Liver (tissue), 3 donors: ENCODE measurements around the gene SPRYD4.

Experiments
- FOXA1 ChIP-seq: IDR thresholded peaks from 2 replicates; pipeline ENCODE4 v1.6.1; 2016; ENCODE audit warnings: antibody characterized with exemption
- GABPA ChIP-seq, 2 donors: IDR thresholded peaks in 1 of 2; conservative IDR thresholded peaks in 1 of 2; 2 replicates each; pipeline ENCODE4 v1.6.1; 2016; ENCODE audit warnings: antibody characterized with exemption in 2 of 2, mild to moderate bottlenecking in 1 of 2, moderate library complexity in 1 of 2
- HNF4G ChIP-seq: IDR thresholded peaks from 2 replicates; pipeline ENCODE4 v1.6.1; 2016; ENCODE audit warnings: antibody characterized with exemption
- SP1 ChIP-seq: IDR thresholded peaks from 2 replicates; pipeline ENCODE4 v1.6.1; 2018; ENCODE audit warnings: antibody characterized with exemption, mild to moderate bottlenecking
- TAF1 ChIP-seq: conservative IDR thresholded peaks from 2 replicates; pipeline ENCODE4 v1.6.1; 2016; ENCODE audit warnings: antibody characterized with exemption, mild to moderate bottlenecking
- YY1 ChIP-seq: IDR thresholded peaks from 2 replicates; pipeline ENCODE4 v1.6.1; 2016; ENCODE audit warnings: antibody characterized with exemption, mild to moderate bottlenecking
- TF ChIP-seq, protein P1 (sequence below): fragments of 150-350 bp; IDR thresholded peaks from 2 replicates; pipeline ENCODE4 v1.5.1; 2017; ENCODE audit warnings: improper control_type of control experiment, low read depth, low read length; ENCODE audit not compliant: missing input control
- TF ChIP-seq, protein P2 (sequence below): IDR thresholded peaks from 2 replicates; pipeline ENCODE4 v1.6.1; 2016; ENCODE audit warnings: antibody characterized with exemption, mild to moderate bottlenecking
- TF ChIP-seq, protein P3 (sequence below): IDR thresholded peaks from 2 replicates; pipeline ENCODE4 v1.6.1; 2016; ENCODE audit warnings: antibody characterized with exemption
- TF ChIP-seq, protein P4 (sequence below): IDR thresholded peaks from 2 replicates; pipeline ENCODE4 v1.6.1; 2016; ENCODE audit warnings: antibody characterized with exemption
- donor health status: healthy.
- donor health status: healthy.

DNA sequence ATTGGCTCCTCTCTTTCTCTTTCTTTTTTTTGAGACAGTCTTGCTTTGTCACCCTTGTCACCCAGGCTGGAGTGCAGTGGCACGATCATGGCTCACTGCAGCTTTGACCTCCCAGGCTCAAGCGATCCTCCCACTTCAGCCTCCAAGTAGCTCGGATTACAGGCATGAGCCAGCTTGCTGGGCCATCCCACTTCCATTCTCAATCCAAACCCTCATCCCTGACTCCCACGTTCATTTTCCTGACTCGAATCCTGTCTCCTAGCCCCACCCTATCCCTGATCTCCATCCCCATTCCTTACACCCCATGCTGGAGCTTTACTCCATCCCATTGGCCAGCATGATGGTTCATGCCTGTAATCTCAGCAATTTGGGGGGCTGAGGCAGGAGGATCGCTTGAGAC is 7.8 kb downstream of the SPRYD4 start:
- TF ChIP-seq, protein P1, sequence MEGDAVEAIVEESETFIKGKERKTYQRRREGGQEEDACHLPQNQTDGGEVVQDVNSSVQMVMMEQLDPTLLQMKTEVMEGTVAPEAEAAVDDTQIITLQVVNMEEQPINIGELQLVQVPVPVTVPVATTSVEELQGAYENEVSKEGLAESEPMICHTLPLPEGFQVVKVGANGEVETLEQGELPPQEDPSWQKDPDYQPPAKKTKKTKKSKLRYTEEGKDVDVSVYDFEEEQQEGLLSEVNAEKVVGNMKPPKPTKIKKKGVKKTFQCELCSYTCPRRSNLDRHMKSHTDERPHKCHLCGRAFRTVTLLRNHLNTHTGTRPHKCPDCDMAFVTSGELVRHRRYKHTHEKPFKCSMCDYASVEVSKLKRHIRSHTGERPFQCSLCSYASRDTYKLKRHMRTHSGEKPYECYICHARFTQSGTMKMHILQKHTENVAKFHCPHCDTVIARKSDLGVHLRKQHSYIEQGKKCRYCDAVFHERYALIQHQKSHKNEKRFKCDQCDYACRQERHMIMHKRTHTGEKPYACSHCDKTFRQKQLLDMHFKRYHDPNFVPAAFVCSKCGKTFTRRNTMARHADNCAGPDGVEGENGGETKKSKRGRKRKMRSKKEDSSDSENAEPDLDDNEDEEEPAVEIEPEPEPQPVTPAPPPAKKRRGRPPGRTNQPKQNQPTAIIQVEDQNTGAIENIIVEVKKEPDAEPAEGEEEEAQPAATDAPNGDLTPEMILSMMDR: no peak
- TF ChIP-seq SP1 (no peak), FOXA1 (no peak), TAF1 (no peak), YY1 (no peak), GABPA (IDR thresholded peaks at IDR 0.05 in 1 of 2, conservative IDR thresholded peaks at IDR 0.05 in 1 of 2) (no peak), HNF4G (no peak)
- TF ChIP-seq, protein P2, sequence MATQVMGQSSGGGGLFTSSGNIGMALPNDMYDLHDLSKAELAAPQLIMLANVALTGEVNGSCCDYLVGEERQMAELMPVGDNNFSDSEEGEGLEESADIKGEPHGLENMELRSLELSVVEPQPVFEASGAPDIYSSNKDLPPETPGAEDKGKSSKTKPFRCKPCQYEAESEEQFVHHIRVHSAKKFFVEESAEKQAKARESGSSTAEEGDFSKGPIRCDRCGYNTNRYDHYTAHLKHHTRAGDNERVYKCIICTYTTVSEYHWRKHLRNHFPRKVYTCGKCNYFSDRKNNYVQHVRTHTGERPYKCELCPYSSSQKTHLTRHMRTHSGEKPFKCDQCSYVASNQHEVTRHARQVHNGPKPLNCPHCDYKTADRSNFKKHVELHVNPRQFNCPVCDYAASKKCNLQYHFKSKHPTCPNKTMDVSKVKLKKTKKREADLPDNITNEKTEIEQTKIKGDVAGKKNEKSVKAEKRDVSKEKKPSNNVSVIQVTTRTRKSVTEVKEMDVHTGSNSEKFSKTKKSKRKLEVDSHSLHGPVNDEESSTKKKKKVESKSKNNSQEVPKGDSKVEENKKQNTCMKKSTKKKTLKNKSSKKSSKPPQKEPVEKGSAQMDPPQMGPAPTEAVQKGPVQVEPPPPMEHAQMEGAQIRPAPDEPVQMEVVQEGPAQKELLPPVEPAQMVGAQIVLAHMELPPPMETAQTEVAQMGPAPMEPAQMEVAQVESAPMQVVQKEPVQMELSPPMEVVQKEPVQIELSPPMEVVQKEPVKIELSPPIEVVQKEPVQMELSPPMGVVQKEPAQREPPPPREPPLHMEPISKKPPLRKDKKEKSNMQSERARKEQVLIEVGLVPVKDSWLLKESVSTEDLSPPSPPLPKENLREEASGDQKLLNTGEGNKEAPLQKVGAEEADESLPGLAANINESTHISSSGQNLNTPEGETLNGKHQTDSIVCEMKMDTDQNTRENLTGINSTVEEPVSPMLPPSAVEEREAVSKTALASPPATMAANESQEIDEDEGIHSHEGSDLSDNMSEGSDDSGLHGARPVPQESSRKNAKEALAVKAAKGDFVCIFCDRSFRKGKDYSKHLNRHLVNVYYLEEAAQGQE: no peak
- TF ChIP-seq, protein P3, sequence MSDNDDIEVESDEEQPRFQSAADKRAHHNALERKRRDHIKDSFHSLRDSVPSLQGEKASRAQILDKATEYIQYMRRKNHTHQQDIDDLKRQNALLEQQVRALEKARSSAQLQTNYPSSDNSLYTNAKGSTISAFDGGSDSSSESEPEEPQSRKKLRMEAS: no peak
- TF ChIP-seq, protein P4, sequence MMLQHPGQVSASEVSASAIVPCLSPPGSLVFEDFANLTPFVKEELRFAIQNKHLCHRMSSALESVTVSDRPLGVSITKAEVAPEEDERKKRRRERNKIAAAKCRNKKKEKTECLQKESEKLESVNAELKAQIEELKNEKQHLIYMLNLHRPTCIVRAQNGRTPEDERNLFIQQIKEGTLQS: no peak
